CD4-positive, alpha-beta T cell treated with Interleukin-4 for 4 hours (primary cell): ENCODE results near the gene OSBPL9.

Experiments used
- DNase-seq: peaks from one replicate; pipeline ENCODE4 v3.0.0-alpha.2; 2020

The OSBPL9 gene, protein sequence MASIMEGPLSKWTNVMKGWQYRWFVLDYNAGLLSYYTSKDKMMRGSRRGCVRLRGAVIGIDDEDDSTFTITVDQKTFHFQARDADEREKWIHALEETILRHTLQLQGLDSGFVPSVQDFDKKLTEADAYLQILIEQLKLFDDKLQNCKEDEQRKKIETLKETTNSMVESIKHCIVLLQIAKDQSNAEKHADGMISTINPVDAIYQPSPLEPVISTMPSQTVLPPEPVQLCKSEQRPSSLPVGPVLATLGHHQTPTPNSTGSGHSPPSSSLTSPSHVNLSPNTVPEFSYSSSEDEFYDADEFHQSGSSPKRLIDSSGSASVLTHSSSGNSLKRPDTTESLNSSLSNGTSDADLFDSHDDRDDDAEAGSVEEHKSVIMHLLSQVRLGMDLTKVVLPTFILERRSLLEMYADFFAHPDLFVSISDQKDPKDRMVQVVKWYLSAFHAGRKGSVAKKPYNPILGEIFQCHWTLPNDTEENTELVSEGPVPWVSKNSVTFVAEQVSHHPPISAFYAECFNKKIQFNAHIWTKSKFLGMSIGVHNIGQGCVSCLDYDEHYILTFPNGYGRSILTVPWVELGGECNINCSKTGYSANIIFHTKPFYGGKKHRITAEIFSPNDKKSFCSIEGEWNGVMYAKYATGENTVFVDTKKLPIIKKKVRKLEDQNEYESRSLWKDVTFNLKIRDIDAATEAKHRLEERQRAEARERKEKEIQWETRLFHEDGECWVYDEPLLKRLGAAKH

DNA sequence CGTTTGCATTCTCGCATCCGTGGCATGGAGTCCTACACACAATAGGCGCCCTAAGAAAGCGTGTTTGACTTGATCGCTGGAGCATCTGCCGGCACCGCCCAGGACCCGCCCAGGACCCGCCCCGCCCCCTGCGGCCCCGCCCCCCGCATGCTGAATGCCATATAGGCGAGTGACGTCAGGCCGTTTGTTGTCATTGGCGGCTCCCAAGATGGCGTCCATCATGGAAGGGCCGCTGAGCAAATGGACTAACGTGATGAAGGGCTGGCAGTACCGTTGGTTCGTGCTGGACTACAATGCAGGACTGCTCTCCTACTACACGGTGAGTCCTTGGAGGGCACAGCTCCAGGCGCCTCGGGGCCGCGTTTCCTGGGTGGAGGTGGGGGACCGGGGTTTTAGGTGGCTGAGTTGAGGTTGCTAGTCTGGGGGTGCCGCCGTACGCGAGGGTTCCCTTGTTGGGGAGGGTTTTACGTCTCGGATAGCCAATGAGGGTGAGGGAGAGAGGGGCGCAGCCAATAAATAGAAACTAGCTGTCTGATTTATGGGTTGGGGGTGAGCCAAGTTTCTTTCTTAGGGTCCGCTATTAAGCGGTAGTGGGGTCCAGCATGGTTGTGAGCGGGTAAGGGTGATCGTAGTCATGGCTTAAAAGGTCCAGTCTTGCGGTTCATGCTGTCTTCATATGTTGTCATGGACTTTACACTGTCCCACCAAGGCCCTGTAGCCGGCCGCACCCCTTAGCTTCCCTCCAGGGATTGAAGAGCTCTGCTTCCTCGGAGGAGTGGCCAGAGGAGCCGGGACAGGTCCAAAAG is at the start of gene OSBPL9:
Gene OSBPL9, plus strand, starts transcription at position 190 of the 806 bp plus-strand sequence. Its CDS starts 19 bp downstream, at position 209.
- peak; percentile 87 for DNase-seq

DNA sequence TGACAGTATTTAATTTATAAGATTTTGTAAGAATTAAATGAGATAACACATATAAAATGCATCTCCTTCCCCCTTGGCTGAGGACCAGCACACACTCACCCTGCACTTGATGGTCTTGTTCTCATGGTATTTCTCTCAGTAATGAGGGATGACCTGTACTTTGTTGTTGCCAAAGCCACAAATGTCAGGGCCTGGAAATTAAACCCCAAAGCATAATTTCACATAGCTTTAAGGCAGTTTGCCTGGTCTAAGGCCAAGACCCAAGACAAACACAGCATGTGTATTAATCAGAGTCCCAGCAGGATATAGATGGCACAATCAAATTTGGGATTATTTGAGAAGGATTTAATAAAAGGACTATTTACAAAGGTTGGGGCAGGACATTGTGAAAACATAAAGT is 49.2 kb upstream of the OSBPL9 start:
- DNase-seq = no peak

DNA sequence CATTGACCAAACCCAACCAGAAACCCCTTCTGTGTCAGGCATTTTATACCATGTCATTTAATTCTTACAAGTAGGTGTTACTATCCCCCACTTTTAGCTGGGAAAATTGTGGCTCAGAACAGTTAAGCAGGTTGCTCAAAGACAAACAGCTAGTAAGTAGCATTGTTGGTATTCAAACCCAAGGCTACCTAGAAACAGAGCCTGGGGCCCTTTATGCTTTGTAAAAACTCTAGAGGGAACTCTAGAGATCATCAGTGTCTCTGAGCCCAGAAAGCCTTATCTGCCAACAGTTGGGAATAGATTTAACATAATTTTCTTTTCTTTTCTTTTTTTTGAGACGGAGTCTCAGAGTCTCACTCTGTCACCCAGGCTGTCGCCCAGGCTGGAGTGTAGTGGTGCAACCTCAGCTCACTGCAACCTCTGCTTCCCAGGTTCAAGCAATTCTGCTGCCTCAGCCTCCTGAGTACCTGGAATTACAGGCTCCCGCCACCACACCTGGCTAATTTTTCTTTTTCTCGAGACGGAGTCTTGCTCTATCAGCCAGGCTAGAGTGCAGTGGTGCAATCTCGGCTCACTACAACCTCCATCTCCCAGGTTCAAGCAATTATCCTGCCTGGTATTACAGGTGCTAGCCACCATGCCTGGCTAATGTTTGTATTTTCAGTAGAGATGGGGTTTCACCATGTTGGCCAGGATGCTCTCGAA is 48.5 kb upstream of the OSBPL9 start:
- DNase-seq = no peak

DNA sequence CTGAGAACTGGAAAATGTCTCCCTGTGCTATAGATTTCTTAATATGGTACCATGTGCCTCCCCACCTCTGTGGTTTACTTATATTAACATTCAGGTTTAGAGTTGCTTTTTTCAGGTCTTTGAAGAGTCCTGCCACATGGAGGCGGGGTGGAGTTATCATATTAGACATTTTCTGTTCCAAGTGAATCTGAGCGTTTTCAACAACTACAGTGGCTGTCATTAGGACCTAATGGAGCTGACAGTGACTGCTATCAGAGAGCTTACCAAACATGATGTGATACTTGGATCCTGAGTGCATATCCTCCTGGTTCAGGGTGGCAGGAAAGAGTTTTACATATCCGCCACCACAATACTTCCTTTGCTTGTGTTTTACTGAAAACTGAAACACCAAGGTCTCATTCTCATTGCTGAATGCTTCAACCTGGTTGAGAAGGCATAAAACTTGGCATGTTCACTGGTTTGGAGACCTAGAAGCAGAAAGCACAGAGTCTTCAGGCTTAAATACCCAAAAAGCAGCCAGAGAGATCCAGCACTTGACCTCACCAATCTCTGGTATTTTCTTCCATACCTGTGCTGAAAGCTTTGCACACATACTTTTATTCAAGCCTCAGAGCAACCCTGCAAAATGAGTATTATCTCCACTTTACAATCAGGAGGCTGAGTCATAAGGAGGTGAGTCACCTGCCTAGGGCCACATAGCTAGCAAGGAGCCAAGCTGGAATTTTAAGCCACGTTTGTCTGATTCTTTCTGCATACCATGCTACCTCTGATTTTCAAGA is 47.4 kb upstream of the OSBPL9 start:
- peak; percentile 68 for DNase-seq

DNA sequence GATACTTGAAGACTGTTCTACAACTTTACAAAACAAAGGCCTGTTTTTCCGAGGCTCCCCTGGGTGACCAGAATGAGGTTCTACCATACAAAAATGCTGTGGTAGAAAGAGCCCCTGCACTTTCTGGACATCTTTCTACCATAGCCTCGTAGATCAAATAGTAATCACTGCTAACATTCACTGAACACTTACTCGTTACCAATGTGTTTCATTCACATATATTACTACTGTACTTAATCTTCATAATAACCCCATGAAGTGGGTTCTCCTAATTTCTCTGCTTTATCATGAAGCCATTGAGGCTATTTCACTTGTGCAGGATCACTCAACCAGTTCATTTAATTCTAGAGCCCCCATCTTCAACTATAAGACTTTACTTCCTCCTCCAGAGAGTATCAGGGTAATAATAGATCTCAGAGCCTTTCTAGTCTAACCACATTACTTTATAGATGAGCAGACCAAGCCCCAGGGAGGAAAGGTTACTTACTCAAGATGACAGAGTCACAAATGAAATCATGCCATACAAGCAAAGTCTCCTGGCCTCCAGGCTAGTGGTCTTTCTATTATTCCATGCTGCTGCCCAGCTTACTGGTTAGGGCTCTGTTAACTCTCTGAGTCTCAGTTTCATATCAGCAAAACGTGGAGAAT is 46.7 kb upstream of the OSBPL9 start:
- no peak for DNase-seq

DNA sequence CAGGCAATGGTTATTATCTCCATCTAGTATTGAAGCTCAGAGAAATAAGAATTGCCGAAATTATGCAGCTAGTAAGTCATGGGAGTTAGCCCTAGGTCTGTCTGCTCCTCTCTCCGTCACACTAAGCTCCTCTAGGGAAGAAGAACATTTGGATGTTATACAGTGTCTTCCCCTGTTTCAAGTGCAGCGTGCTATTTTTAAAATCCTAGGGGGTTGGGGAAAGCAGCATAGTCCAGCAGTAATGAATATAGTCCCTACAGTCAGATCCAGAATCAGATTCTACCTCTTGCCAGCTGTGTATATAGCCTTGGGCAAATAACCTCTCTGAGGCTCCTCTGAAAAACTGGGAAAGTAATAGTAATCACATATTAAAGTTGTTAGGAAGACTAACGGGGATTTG is 44.5 kb upstream of the OSBPL9 start:
- no peak for DNase-seq

DNA sequence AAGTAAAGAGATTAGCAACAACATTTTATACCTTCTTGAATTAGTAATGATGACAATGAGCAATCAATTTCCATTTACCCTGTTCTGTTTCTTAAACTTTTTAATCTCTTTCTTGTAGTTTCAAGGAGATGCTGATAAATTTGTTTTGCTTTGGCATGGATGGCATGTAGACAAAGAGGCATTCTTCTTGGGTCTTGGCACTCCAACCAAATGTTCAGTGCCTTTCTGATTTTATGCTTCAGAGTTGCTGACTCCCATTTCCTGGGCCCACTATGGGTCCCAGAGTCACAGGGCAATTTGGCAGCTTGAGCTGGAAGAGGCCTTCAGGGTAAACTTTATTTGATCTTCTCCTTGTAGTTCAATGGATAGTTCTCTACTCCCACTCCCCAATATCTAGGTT is 42.1 kb upstream of the OSBPL9 start:
- DNase-seq = no peak

DNA sequence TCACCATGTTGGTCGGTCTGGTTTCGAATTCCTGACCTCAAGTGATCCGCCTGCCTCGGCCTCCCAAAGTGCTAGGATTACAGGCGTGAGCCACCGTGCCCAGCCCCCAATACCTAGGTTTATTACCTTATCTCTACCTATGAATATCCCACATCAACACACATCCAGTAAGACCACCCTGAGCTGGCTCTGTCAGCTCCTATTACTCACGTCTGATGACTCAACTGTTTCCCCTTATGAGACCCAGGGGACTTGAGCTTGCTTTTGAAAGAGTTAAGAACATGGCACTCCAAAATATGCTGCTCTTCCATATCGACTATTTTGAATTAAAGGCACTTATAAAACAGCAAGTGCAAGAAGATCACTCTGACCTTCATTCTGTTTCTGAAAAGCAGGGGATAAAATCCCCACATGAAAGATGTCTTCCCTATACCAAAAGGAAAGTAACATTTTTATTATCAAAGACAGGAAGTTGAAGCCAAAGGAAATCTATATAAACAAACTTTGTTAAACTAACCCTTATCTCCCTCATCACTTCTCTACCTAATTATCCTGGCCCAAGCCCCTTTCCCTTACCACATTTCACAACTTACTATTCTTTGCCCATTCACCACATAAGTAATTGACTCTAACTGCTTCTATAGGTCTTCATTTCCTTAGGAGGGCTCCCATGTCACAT is 41.3 kb upstream of the OSBPL9 start:
- no peak for DNase-seq

DNA sequence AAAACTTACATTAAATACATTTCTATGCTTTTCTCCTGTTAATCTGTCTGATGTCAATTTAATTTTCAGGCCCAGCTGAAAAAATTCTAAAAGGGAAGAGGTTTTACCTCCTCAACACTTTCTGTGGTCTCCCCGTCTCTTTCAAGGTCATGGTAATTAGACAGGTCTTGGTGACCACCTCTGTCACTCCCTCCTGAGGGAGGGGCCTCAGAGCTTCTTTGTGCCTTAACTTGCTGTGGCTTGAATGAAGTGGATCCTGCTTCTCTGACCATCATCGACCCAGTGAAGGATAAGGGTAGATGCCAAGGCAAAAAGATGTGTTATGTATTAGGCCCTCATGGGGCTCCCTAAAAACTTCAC is 40.8 kb upstream of the OSBPL9 start:
- no peak for DNase-seq

DNA sequence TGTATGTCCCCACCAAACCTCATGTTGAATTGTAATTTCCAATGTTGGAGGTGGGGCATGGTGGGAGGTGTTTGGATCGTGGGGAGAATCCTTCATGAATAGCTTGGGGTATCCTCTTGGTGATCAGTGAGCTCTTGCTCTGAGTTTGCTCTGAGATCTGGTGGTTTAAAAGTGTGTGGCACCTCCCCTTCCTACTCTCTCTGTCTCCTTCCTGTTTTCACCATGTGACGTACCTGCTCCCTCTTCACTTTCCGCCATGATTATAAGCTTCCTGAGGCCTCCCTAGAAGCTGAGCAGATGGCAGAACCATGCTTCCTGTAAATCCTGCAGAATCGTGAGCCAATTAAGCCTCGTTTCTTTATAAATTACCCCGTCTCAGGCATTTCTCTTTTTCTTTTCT is 40.0 kb upstream of the OSBPL9 start:
- no peak for DNase-seq

DNA sequence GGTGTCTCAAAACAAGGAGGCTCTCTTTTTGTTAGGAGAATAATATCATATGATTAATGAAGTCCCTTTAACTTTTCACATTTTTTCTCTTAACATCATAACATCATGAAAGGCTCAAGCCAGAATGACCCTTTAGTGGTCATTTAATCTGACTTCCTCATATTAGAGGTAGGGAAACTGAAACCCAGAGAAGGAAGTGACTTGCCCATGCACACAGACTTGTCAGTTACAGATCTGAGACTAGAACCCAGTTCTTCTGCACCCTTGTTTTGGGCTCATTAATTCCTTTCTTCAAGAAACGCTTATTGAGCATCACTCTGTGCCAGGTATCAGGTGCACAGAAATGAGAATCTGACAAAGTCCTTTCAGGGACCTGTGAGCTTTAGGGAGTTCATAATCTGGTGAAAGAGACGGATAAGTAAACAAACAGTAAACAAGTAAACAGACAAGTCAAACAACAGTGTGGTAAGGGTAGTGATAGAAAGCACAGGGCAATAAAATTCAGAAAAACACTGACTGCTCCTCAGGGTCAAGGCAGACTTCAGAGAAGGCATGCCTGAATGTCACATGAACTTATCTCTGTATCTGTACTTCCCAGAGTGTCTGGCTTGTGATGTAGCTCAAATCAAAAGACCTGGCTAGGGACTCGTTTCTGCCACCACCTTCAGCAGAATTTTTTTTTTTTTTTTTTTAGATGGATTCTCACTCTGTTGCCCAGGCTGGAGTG is 38.3 kb upstream of the OSBPL9 start:
- DNase-seq = no peak

DNA sequence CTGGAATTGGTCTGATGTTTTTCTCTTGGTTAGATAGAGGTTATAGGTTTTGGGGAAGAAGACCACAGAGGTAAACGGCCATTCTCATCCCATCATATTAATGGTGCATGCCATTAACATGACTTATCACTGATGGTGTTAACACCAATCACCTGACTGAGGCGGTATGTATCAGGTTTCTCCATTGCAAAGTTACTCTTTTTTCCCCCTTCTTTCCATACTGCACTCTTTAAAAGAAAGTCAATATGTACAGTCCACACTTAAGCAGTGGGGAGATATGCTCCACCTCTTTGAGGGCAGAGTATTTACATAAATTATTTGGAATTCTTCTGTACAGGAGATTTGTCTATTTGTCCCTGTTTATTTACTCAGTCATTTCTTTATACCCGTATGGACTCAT is 35.7 kb upstream of the OSBPL9 start:
- DNase-seq = no peak

DNA sequence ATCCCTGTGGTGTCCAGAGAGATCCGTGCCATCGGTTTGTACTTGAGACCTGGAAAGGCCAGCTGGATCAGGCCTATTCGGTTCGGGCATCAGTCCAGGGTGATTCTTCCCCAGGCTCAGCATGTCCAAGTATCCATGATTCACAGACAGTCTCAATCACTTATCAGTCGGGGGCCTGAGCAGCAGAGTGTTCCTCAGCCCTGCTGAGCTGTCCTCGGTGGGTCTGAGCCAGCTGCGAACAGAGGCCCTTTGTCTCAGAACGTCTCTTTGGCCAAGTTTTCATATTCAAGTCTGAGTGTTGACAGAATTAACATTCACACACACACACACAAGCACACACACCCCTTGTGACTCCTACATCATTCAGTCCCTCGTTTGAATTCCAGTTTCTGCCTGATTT is 33.4 kb upstream of the OSBPL9 start:
- no peak for DNase-seq

DNA sequence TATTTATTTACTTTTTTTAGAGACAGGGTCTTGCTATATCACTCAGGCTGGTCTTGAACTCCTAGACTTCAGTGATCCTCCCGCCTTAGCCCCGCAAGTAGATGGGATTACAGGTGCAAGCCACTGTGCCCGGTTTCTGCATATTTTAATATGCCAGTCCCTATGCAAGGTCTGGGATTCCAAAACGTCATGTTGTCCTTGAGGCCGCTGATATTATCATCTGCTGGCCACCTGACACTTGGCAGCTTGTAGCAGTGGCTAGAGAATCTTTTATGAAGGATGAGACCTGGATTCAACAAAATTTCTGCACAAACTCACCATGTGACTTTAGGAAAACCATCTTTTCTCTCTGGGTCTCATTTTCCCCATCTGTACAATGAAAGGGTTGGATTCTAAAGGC is 32.9 kb upstream of the OSBPL9 start:
- DNase-seq = no peak

DNA sequence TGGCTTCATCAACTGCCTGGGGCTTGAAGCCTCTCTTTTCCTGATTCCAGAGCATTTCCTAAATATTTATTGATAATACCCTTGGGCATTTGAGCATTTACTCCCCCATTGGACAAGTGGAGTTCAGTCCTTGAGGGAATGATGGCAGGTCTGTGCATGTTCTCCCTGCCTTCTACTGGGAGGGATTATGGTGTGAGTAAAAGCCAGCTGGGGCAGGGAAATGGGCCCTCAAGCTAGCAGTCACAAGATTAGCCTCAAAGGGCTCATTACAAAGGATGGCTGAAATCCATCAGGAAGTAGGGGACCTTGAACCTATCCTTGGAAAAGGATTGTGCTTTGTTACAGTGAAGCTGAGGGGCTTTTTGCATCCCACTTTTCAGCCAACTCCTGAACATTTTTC is 24.2 kb upstream of the OSBPL9 start:
- no peak for DNase-seq

DNA sequence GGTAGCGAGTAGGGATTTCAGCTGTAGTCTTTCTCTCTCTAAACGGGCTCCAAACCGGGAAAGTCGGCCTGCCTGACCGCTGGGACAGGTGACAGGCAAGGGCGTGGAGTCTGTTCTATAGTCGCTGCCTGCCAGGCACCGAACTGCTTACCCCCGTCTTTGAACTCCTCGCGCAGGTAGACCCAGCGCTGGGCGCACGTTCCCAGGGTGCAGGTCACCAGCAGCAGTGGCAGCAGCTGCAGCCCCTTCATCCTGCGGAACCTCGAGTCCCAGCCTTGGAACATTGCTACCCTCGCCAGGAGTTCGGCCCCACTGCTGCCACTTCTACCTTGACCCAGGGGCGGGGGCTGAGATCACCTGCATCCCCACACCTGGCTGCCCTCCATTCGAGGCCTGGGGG is 22.2 kb upstream of the OSBPL9 start:
- DNase-seq = no peak

DNA sequence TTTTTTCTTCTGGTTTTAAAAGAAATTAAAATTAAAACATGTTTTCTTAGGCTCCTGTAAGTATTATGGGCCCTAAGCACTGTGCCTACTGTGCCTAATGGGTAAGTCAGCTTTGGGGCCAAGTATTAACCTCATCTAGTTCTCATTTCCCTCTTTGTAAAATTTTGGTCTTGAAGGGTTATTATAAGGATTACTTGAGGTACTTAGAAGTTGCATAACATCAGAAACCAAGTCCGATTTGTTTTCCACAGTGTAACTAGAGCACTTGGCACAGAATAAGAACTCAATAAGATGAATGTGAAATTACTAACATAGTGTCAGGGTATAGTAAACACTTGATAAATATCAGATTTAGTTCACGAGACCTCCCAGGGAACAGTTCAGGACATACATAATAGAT is 16.4 kb upstream of the OSBPL9 start:
- no peak for DNase-seq

DNA sequence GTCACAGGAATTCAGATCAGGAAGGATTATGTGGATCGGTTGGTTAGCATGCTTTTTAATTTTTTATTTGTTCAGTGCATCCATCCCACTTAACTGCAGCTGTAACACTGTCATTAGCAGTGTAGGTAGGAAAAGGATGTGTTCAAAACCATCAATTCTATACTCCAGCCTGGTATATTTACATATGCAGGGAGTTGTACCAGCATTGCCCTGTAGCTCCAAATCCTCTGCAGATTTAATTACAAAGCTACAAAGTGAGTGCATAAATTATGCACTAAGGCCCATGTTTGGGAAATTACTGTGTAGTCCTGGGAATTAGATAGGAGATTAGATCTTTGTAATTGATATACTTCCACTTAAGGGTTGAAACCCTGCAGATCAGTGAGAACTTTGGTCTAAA is 15.9 kb upstream of the OSBPL9 start:
- DNase-seq = no peak

DNA sequence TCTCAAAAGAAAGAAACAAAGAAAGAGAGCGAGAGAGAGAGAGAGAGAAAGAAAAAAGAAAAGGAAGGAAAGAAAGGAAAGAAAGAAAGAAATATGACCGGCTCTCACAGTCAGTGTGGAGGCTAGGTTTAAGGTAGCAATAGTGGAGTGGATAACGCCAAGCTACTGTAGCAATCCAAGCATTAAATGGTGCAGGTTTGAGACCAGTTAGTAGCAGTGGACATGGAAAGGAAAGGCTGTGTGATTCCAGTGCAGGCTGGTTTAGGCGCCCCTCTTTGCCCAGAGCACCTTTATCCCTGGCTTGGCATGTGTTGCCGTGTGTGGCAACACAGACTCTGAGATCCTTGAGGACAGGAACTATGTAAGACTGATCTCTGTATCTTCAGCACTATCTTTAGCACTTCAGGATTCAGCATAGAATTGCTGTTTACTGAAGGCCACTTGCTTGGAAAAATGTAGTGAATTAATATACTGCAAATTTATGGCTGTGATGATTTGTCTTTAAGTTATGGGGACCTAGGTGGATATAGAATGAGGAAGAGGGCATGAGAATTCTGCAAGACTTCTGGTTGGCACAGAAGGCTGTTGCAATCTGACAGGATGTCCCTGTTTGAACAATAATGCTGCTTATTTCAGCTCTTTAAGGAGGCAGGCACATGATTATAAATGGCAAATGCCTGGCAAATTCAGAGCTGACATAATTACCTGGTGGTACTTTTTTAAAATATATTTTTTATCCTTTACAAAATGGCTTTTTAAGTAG is 10.8 kb upstream of the OSBPL9 start:
- DNase-seq = no peak

DNA sequence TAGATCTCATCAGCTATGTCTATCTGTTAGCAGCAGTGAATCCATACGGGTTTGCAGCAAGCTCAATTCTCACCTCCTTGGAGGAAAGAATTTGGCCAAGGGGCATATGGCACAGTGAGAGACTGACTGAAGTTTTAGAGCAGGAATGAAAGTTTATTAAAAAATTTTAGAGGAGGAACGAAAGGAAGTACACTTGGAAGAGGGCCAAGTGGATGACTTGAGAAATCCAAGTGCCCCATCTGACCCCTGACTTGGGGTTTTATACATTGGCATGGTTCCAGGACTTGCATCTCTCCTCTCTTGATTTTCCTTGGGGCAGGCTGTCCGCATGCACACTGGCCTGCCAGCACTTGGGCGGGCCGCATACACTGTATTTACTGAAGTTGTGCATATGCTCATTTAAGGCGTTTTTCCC is 9.2 kb upstream of the OSBPL9 start:
- no peak for DNase-seq
